Pulmonary artery endothelial cell (primary cell): ENCODE measurements around the gene OR2T8. TPM values are rescaled to one million over a fixed set of nuclear protein-coding genes. Genes with fewer than 3 reads are reported as not detected.

ENCODE experiments used
- DNase-seq: peaks from one replicate; pipeline ENCODE4 v3.0.0-alpha.2; 2011; ENCODE audit warnings: low read depth, low spot score
- total RNA-seq: library from RNA; depleted of rRNA; stranded (reverse); fragments of >200 nt; gene quantifications from 2 replicates; pipeline ENCODE4 v1.2.3, GENCODE V29; 2014

OR2T8 gene
- total RNA-seq, 1 donor from 2014 or later = not detected

DNA sequence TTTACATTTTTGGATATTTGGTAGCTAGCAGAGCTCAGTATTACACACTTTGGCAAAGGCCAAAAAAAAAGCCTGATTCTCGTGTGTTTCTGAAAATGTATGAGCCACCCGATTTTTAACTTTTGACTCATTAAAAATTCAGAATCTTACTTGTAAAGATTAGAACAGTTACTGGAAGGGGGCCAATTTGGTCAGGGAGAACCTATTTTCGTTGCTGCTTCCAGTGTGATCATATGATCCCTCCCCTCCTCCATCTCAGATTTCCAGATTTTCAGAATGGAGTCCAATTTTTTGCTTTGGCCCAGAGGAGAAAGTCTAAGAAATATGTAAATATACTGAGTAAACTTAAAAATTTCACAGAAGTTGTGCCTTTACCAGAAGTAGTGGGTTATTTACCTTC lies 41.7 kb downstream of the OR2T8 start:
- DNase-seq = no peak

DNA sequence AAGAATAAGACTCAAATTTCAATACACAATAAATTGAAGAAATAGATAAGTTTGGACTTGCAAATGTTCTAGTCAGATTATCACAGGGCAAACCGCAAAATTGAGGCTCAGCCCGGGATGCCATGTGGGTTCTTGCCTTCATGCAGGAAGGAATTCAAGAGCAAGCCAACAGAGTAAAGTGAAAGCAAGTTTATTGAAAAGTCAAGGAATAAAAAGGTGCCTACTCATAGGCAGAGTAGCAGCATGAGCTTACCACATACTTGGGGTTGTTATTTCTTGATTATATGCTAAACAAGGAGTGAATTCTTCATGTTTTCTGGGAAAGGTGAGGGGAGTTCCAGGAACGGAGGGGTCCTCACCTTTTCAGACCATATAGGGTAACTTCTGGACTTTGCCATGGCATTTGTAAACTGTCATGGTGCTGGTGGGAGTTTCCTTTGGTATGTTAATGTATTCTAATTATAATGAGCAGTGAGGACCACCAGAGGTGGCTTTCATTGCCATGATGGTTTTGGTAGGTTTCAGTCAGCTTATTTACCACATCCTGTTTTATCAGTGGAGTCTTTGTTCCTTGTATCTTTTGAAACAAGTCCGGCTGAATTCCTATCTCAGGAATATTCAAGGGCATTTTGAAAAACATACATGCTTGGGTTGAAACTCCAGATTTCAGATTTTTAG lies 43.0 kb downstream of the OR2T8 start:
- DNase-seq = no peak

DNA sequence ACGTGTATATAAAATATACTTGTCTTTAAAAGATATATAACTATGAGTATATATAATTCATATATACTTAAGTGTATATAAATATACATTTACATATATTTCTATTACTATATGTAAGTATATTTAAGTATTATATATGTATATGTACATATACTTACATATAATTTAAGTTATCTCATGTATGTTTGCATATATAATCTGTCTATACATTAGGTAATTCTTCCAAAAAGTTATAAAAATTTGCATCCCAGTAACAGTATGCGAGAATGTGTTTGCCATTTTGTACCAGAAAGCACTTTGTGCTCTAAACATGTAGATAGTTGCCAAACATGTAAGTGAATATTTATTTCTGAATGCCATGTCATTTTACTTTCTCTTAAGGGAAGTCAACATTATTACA lies 44.9 kb downstream of the OR2T8 start, which contains the start of gene OR2AK2:
TSS of gene OR2AK2 (plus strand) at position 301 of the 400 bp plus-strand sequence. CDS start 144 bp downstream, outside the sequence.
- DNase-seq = no peak

DNA sequence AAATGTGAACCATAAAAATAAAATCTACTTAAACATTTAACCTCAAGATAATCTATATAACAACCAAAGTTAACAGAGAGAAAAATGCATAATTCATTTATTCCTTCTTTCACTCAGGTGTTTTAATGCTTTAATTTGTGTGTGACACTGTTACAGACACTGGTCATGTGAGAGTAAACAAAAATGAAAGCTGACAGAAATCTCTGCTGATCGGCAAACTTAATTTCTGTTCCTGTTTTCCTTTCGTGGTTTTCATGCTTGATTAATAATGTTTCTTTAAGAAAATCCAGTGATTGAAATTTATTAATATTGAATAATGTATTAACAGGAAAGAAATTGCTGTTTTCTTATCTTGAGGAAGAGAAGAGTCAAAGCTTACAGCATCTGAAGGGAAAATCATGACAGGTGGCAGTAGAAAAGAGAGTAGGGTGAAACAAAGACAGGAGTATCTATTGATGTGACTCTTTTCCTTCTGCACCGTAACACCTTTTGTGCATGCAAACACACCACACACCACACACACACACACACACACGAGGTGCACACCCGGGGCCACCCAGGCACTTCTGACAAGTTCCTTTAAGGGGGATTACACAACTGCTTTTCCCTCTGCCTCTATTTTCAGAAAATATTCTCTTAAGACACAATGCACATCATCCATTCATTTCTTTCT lies 46.6 kb downstream of the OR2T8 start:
- no peak for DNase-seq

Other genes starting within 250 kb of the OR2T8 start
- not detected in 2 replicates for gene OR13G1, start 240.5 kb upstream of the OR2T8 start, total RNA-seq
- gene OR6F1, start 203.6 kb upstream of the OR2T8 start, total RNA-seq = not detected in 2 replicates
- gene OR14K1, start 181.6 kb upstream of the OR2T8 start, total RNA-seq = not detected in 2 replicates
- gene OR14A2, start 172.1 kb upstream of the OR2T8 start, total RNA-seq = not detected in 2 replicates
- not detected in 2 replicates for gene OR1C1, start 159.7 kb upstream of the OR2T8 start, total RNA-seq
- gene OR14A16, start 96.1 kb upstream of the OR2T8 start, total RNA-seq = not detected in 2 replicates
- gene OR11L1, start 78.4 kb upstream of the OR2T8 start, total RNA-seq = not detected in 2 replicates
- gene TRIM58, start 63.1 kb upstream of the OR2T8 start, total RNA-seq = 0.11 and 0.66 TPM in 2 replicates
- gene OR2W3, start 24.7 kb upstream of the OR2T8 start, total RNA-seq = 0.53 TPM in 1 of 2 replicates, not detected in the other
- not detected in 2 replicates for gene OR2AJ1, start 4.6 kb downstream of the OR2T8 start, total RNA-seq
- not detected in 2 replicates for gene OR2L8, start 28.6 kb downstream of the OR2T8 start, total RNA-seq
- gene OR2AK2, start 45.0 kb downstream of the OR2T8 start, total RNA-seq = not detected in 2 replicates
- gene OR2L5, start 93.4 kb downstream of the OR2T8 start, total RNA-seq = not detected in 2 replicates
- 0.07 TPM in 1 of 2 replicates, not detected in the other for gene OR2L2, start 109.8 kb downstream of the OR2T8 start, total RNA-seq
- not detected in 2 replicates for gene OR2L3, start 126.6 kb downstream of the OR2T8 start, total RNA-seq
- gene OR2L13, start 174.9 kb downstream of the OR2T8 start, total RNA-seq = not detected in 2 replicates
- not detected in 2 replicates for gene OR2M5, start 224.9 kb downstream of the OR2T8 start, total RNA-seq